Parathyroid adenoma (tissue), 2 donors: ENCODE measurements around the gene CCDC85C.
A peak's percentile ranks its signal among the peaks of the same experiment; 100 is the strongest.

Experiments used
- H2AFZ ChIP-seq: fragments of 300-600 bp; sonication (generic); one replicate; pipeline ENCODE4 v1.7.0; 2017; ENCODE audit warnings: antibody characterized with exemption, mild to moderate bottlenecking
- H3K27ac ChIP-seq: fragments of 300-600 bp; sonication (generic); one replicate; pipeline ENCODE4 v1.7.0; 2017
- H3K27me3 ChIP-seq: fragments of 300-600 bp; sonication (generic); one replicate; pipeline ENCODE4 v1.7.0; 2017; ENCODE audit warnings: low read length; ENCODE audit not compliant: control insufficient read depth, insufficient read depth
- H3K36me3 ChIP-seq: fragments of 300-600 bp; sonication (generic); one replicate; pipeline ENCODE4 v1.7.0; 2017; ENCODE audit warnings: low read length; ENCODE audit not compliant: control insufficient read depth, insufficient read depth
- H3K4me1 ChIP-seq: fragments of 300-600 bp; sonication (generic); one replicate; pipeline ENCODE4 v1.7.0; 2017; ENCODE audit warnings: control low read depth
- H3K4me2 ChIP-seq: fragments of 300-600 bp; sonication (generic); one replicate; pipeline ENCODE4 v1.7.0; 2017; ENCODE audit warnings: low read length
- H3K4me3 ChIP-seq: fragments of 300-600 bp; sonication (generic); one replicate; pipeline ENCODE4 v1.7.0; 2017; ENCODE audit warnings: low read depth, low read length
- H3K79me2 ChIP-seq: fragments of 300-600 bp; sonication (generic); one replicate; pipeline ENCODE4 v1.7.0; 2017; ENCODE audit warnings: control low read depth
- H3K9ac ChIP-seq: fragments of 300-600 bp; sonication (generic); one replicate; pipeline ENCODE4 v1.7.0; 2017; ENCODE audit warnings: mild to moderate bottlenecking
- H3K9me3 ChIP-seq: fragments of 300-600 bp; sonication (generic); one replicate; pipeline ENCODE4 v1.7.0; 2017; ENCODE audit warnings: low read length; ENCODE audit not compliant: control insufficient read depth
- TF ChIP-seq, protein P1 (sequence below): fragments of 300-600 bp; sonication (generic); IDR thresholded peaks from one replicate; pipeline ENCODE4 v1.7.0; 2017; ENCODE audit warnings: antibody characterized with exemption, mild to moderate bottlenecking
- donor health status: primary hyperparathyroidism.

CCDC85C gene

DNA sequence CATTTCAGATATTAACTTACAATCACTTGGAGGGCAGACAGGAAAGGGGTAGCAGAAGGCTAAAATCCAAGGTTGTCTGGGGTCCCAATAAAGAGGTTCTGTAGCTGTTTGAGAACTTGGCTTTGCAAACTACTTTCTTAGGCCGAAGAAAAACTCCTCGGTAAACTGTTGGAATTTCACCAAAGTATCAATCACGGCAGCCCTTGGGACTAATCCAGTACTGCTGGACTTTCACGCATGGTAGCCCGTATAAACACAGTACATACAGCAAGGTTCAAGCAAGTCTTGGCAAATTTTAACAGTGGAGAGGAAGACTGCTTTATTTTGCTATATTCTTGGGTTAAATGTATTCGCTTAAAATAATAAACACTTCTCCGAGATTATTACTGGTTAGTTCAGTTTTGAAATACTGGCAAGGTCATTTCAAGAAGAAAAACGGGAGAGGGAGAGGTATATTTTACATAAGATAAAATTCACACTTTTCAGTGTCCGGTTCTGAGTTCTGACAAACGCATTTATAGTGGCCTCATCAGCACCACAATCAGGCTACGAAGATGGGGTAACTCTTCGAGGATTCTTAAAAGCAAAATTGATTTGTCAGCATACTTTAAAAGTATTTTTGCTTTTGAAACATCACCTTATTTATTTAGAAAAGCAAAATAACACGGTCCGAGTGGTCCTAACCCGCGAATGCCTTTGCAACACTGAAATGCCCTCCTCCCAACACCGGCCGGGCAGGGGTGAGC lies 124.7 kb downstream of the CCDC85C start:
- peak overlapping the region; percentile 52 for H3K27ac ChIP-seq
- H3K27me3 ChIP-seq, result no peaks in the 10 kb centered on the region
- H3K4me1 ChIP-seq, result peaks cover 6% of the 10 kb centered on the region
- H3K9me3 ChIP-seq, result no peaks in the 10 kb centered on the region
- no peak overlapping the region for H3K9ac ChIP-seq
- H3K79me2 ChIP-seq, result peaks cover 61% of the 10 kb centered on the region
- H3K4me3 ChIP-seq, result peak overlapping the region; percentile 67
- TF ChIP-seq, protein P1, sequence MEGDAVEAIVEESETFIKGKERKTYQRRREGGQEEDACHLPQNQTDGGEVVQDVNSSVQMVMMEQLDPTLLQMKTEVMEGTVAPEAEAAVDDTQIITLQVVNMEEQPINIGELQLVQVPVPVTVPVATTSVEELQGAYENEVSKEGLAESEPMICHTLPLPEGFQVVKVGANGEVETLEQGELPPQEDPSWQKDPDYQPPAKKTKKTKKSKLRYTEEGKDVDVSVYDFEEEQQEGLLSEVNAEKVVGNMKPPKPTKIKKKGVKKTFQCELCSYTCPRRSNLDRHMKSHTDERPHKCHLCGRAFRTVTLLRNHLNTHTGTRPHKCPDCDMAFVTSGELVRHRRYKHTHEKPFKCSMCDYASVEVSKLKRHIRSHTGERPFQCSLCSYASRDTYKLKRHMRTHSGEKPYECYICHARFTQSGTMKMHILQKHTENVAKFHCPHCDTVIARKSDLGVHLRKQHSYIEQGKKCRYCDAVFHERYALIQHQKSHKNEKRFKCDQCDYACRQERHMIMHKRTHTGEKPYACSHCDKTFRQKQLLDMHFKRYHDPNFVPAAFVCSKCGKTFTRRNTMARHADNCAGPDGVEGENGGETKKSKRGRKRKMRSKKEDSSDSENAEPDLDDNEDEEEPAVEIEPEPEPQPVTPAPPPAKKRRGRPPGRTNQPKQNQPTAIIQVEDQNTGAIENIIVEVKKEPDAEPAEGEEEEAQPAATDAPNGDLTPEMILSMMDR, result no peak
- no peaks in the 10 kb centered on the region for H3K36me3 ChIP-seq
- peak overlapping the region; percentile 90 for H3K4me2 ChIP-seq
- peak overlapping the region; percentile 83 for H2AFZ ChIP-seq

- Histone ChIP-seq H3K4me1 (peaks cover 6% of the 10 kb centered on the region), H3K4me3 (no peak overlapping the region), H3K27me3 (no peaks in the 10 kb centered on the region), H3K9me3 (no peaks in the 10 kb centered on the region), H3K9ac (no peak overlapping the region), H2AFZ (no peak overlapping the region), H3K36me3 (no peaks in the 10 kb centered on the region), H3K79me2 (peaks cover 58% of the 10 kb centered on the region), H3K27ac (no peak overlapping the region), H3K4me2 (no peak overlapping the region)
- TF ChIP-seq, protein P1, result no peak
Observed at GRCh38 chr14:99478128-99478527, 125.9 kb downstream of the CCDC85C start.

- H3K9me3 ChIP-seq, result no peaks in the 10 kb centered on the region
- no peaks in the 10 kb centered on the region for H3K36me3 ChIP-seq
- H3K4me1 ChIP-seq, result peaks cover 6% of the 10 kb centered on the region
- H3K4me2 ChIP-seq, result no peak overlapping the region
- TF ChIP-seq, protein P1, result no peak
- H3K79me2 ChIP-seq, result peaks cover 53% of the 10 kb centered on the region
- no peak overlapping the region for H2AFZ ChIP-seq
- H3K9ac ChIP-seq, result no peak overlapping the region
- no peak overlapping the region for H3K27ac ChIP-seq
- no peak overlapping the region for H3K4me3 ChIP-seq
- no peaks in the 10 kb centered on the region for H3K27me3 ChIP-seq
Observed at GRCh38 chr14:99476864-99477263, 127.1 kb downstream of the CCDC85C start.

DNA sequence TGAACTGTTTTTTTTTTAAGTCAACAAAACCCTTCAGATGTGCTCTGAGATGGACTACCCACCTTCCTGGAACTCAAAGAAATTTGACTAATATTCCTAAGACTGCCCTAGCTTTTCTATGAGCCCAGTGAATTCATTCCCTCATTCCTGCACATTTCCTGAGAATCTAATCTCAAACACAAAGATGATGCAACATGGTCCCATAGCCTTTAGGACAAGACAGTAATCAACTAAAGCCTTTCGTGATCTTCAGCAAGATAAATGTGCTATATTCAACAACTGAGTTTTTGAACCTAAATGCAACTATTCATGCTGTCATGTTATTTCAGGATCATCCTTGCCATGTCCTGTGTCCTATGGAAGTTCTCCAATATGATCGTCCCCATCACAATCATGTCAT lies 128.3 kb downstream of the CCDC85C start:
- Histone ChIP-seq H3K9me3 (no peaks in the 10 kb centered on the region), H3K27me3 (no peaks in the 10 kb centered on the region), H3K79me2 (peaks cover 58% of the 10 kb centered on the region), H2AFZ (no peak overlapping the region), H3K4me1 (peaks cover 6% of the 10 kb centered on the region), H3K9ac (no peak overlapping the region), H3K36me3 (no peaks in the 10 kb centered on the region), H3K4me2 (no peak overlapping the region), H3K4me3 (no peak overlapping the region), H3K27ac (no peak overlapping the region)
- TF ChIP-seq, protein P1, result no peak

DNA sequence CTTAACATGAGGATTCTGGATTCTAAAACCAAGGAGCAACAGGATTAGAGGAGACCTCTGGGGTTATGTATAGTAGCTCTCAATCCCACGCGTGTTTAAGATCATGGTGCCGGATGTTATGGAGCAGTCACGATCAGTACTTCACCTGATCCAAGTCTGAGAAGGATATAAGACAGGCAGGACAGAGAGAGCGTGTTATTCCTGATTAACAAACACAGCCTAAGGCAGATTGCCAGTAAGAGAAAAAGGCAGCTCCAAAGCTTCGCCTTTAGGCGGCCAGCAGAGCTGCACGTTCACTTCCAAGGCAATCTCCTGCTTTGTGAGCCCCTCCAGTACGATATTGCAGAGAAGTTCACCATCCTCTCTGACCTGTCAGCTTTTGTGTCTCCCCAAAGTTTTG lies 128.8 kb downstream of the CCDC85C start:
- Histone ChIP-seq H3K4me1 (peaks cover 6% of the 10 kb centered on the region), H3K36me3 (no peaks in the 10 kb centered on the region), H3K9ac (no peak overlapping the region), H2AFZ (no peak overlapping the region), H3K27ac (no peak overlapping the region), H3K9me3 (no peaks in the 10 kb centered on the region), H3K4me3 (no peak overlapping the region), H3K79me2 (peaks cover 63% of the 10 kb centered on the region), H3K4me2 (no peak overlapping the region), H3K27me3 (no peaks in the 10 kb centered on the region)
- TF ChIP-seq, protein P1, result no peak
